Activated T-cell treated with anti-CD3 and anti-CD28 coated beads for 4 hours (primary cell): Measurements from ENCODE around the gene NPHP4.
"Not testable (repeated sequence)": the region's sequence is repeated elsewhere in the genome, so short reads cannot be mapped to it uniquely, and the experiment has no call there.

Source experiments
- DNase-seq: peaks from one replicate; pipeline ENCODE4 v3.0.0-alpha.2; 2020

NPHP4 gene

DNA sequence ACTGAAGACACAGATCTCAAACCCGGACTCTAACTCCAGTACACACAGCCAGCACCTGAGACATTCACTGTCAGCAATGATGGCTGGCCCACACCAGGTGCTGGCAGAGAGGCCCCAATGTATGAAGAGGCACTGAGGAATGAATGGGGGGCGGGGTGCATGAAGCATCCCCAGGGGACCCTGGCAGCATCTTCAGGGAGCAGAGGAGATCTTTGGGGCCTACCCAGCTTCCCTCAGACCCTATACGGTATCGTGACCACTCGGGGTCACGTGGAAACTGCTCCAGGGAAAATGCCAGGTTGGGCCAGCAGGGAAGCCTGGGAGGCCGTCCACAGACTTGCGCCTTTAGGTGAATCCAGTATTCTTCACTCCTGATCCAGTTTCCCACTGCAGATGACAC lies 84.3 kb downstream of the NPHP4 start:
- DNase-seq = no peak

DNA sequence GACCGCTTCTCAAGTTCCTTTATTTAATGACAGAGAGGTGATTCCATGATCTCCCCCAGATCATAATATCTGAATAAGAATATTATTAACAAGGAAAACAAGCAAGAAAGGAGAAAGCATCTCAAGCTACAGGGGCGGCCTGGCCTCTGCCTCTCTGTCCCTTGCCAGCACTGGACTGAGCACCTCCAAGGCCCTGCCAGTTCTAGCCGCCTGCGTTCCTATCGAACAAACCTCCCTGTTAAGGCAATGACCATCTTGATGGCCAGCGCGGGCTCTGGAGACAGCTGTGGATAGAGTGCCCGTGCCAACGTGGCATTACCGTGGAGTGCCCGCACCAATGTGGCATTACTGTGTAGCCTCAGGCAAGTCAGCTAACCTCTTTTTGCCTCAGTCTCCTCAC lies 84.8 kb downstream of the NPHP4 start:
- no peak for DNase-seq

- no peak for DNase-seq
These were observed 85.3 kb downstream of the NPHP4 start for GRCh38 chr1:5906966-5907365.

GRCh38 chr1:5906116-5906515 lies 86.1 kb downstream of the NPHP4 start:
- DNase-seq = no peak

GRCh38 chr1:5905436-5905835 lies 86.8 kb downstream of the NPHP4 start:
- DNase-seq = no peak

DNA sequence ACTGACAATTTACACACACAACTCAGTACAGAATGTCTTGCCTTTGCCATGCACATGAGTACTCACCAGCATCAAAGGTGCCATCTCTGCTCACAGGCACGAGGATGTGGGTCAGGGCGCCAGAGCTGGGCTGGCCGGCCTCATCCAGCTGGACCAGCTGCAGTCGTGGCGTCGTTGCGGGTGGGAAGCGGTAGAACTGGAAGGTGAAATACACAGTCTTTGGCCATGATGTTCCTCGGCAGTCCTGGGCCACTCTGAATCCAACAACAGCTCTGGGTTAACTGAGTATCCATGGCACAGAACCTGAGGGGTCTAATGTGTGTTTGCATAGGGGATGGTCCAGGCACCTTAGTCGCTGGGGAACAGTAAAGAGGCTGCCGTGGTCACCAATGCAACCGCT lies 87.7 kb downstream of the NPHP4 start:
- DNase-seq = no peak

DNA sequence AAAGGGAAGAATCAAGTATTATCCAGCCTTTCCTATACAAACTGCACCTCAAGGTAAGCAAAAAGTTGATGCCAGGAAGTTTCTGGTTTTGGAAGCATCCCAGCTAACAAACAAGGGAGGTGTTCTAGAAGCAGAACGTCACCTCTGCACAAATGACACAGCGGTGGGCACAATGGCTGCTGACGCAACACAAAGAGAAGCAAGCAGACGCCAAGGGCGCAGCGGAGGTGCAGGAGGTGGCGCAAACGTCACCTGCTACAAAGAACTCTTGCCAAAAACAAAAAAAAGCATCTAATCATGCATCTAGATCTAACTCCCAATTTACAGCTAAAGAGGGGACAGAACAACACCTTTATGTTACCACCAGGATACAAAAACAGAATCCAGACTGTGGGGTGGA lies 88.5 kb downstream of the NPHP4 start:
- no peak for DNase-seq

- no peak for DNase-seq
These were observed 89.2 kb downstream of the NPHP4 start for GRCh38 chr1:5903031-5903430.

GRCh38 chr1:5901841-5902240 lies 90.4 kb downstream of the NPHP4 start:
- no peak for DNase-seq

GRCh38 chr1:5901150-5901549 lies 91.1 kb downstream of the NPHP4 start:
- no peak for DNase-seq

DNA sequence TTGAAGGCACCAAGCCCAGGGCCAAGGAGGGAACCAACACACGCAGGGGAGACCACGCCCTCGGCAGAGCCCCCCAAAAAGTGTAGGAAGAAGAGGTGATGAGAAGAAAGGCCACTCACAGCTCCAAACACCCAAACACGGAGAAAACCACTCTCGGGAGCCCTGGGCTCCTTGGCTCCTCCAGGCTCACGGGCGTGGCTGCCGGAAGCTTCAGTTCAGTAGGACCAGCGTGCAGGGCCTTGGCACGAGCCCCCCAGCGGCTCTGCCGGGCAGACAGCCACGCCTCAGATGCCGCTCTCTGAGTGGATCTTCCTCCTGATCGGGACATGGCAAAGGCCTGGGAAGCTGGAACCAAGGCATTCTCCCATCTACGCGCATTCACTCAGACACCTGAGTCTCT lies 94.0 kb downstream of the NPHP4 start:
- no peak for DNase-seq

DNA sequence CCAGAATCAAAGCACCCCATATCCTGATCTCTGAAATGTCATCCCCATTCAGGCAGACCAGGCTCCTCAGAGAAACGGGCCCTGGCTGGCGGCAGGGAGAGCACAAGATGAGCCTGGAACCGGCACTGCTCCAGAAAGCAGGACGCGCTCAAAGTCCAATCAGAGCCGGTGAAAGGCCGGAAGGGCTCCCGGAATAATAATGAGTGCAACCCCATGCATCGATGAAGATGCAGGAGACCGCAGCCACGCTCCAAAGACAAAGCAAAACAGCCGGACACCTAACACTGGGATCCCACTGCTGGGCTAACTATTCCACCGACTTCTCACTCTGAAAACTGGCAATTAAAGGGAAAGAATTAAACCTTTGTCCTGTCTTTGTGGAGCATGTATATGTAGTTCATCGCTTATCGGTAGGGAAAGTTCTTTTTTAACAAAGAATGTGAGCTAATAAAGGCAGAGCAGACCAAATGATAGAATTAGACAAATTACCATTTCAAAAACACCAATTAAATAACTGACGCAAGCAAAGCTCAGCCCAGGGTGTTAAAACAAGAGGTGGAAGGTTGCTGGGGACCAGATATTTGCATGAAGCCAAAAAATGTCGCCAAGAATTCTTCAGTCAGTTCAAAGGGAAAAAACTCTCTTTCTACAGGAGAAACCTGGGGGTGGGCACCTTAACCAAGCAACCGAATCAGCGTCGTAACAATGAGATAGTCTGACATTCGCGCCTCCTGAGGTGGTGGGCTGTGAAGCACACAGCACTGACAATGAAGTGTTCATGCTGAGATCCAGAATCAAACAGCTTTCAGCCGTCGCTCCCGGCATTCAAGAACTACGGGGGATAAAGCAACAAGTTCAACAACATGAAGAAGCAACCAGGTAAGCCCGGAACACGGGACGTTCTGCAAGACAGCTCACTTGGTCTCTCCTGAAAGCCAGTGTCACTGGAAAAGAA lies 95.2 kb downstream of the NPHP4 start:
- no peak for DNase-seq

DNA sequence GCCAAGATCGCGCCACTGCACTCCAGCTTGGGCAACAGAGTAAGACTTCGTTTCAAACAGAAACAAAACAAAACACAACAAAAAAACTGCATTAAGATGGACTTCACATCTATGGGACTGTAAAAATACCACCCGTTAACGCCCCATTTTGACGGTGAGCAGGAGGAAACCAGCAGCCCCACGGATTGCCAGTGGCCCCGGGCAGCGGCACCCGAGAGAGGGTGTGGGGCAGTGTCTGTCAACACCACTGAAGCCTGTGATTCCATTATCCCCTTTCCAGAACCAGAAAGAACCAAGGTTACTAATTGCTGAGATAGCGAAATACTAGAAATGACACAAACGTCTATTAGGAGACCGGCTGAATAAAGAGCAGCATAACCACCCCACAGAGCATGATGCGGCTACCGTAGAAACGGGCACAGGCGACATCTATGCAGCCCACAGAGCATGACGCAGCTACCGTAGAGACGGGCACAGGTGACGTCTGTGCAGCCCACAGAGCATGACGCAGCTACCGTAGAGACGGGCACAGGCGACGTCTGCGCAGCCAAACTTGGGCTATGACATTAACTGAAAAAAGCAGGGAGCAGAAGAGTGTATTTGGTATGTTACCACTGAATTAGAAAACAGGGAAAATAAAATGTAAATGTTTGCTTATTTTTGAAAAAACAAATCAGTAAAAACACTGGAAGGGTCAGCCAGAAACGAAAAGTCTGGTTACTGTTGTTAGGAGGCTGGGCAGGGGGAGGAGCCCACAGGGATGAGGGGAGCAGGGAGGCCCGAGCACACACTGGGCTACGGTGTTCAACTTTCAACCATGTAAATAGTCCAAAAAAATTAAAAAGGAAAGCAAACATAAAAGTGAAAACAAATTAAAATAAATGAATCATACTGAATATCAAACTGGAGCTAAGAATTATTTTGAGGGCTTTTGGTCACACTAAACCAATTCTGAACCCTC lies 96.5 kb downstream of the NPHP4 start:
- DNase-seq = no peak

- not testable (repeated sequence) for DNase-seq
These were observed 98.4 kb downstream of the NPHP4 start for GRCh38 chr1:5893699-5894278.

- no peak for DNase-seq
These were observed 99.9 kb downstream of the NPHP4 start for GRCh38 chr1:5892329-5892728.

DNA sequence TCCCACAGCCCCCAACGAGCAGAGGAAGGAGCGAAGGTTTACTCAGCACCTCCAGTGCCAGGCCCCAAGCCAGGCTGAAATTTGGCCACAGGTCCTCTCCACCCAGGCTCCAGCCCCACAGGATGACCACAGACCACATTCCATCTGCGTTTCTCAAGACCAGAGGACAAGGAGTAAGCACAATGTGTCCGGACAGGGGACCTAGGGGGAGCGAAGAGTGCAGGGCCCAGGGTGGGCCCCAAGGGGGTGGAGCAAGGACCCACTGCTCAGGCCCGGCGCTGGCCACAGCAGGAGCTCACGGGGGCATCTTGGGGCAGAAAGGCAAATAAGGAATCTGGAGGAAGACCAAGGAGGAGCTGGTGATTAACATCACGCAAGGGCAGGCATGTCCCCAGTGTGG lies 100.5 kb downstream of the NPHP4 start:
- DNase-seq = no peak

DNA sequence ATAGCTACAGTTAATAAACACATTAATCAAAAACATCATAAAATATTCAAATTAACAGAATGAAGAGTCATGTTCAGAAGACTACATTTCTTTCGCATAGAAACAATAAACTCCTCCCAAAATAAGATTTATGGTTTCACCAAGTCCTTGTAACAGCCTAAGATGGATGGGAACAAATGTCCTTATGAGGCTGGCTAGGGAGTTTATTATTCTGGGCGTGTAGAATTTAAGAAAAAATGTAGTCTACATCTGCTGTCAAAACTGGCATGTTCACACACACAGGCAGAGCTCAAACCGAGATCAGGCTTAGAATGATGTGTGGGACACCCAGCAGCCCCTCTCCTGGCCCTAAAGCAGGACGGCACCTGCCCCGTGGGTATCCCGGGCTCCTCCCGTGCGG lies 101.1 kb downstream of the NPHP4 start:
- no peak for DNase-seq

GRCh38 chr1:5890346-5891106 lies 101.7 kb downstream of the NPHP4 start:
- DNase-seq = no peak

DNA sequence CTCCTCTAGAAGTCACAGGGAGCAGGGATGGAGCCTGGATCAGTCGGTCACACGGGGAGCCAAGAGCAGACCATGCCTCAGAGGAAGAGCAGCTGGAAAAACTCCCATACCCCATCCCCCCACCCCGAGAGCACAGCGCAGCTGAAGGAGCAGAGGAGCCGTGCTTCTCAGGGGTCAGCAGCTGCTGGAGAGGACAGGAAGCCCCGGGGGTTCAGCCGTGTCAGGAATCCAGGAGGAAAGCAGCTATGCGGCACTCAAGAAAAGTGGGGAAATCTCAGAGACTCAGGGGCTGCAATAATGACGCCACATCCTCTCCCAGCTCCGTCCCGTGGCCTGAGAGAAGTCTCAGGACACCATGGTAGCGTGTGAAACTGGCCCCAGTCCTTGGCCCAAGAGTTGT lies 102.3 kb downstream of the NPHP4 start:
- DNase-seq = no peak

- DNase-seq = no peak
These were observed 102.8 kb downstream of the NPHP4 start for GRCh38 chr1:5889462-5889861.

GRCh38 chr1:5888606-5889211 lies 103.5 kb downstream of the NPHP4 start:
- no peak for DNase-seq

- DNase-seq = no peak
These were observed 104.3 kb downstream of the NPHP4 start for GRCh38 chr1:5887971-5888361.
